Caco-2 (cell line): ENCODE data around the gene MYH7. TPM values are rescaled to one million over a fixed set of nuclear protein-coding genes. Genes with fewer than 3 reads are reported as not detected.

Experiments used
- BruUV-seq: library from RNA; stranded (reverse); fragments of 400-500 nt; replicated peaks from 2 replicates; lab custom pipeline; 2021; lab: Mats Ljungman, UMichigan
- CTCF ChIA-PET: fragments of 300-600 bp; sonication (Branson Sonifier 250); formaldehyde crosslinking; loops from one replicate; lab custom pipeline; 2022; ENCODE audit warnings: antibody characterized with exemption; lab: Charles Lee
- POLR2A ChIA-PET: fragments of 300-600 bp; sonication (Branson Sonifier 250); formaldehyde crosslinking; loops from one replicate; lab custom pipeline; 2022; ENCODE audit warnings: antibody characterized with exemption; lab: Charles Lee
- DNase-seq, 2 experiments: peaks; one replicate each; pipeline versions ENCODE4 v3.0.0 to v3.0.0-alpha.2; 2020 to 2022
- H3K27me3 ChIP-seq: replicated peaks from 2 replicates; pipeline ENCODE4 v1.6.0; 2011; ENCODE audit warnings: low read length; ENCODE audit not compliant: control insufficient read depth, insufficient read depth
- H3K36me3 ChIP-seq: 2 replicates; pipeline ENCODE4 v1.5.1; 2011; ENCODE audit warnings: low read length; ENCODE audit not compliant: control insufficient read depth, insufficient read depth
- H3K4me1 ChIP-seq: fragments of 250-450 bp; sonication (Bioruptor Pico); 2 replicates; pipeline ENCODE4 v1.5.1; 2020; ENCODE audit warnings: mild to moderate bottlenecking
- H3K4me3 ChIP-seq: 2 replicates; pipeline ENCODE4 v1.5.1; 2011; ENCODE audit warnings: low read depth, mild to moderate bottlenecking, control low read depth, low read length
- H3K9me3 ChIP-seq: fragments of 250-450 bp; sonication (Bioruptor Pico); 2 replicates; pipeline ENCODE4 v1.5.1; 2020; ENCODE audit warnings: mild to moderate bottlenecking, moderate library complexity
- H3K27ac Mint-ChIP-seq: one replicate; pipeline ENCODE4 v1.8.0; 2022; ENCODE audit warnings: mixed read lengths; ENCODE audit not compliant: unreplicated experiment
- H3K27me3 Mint-ChIP-seq: one replicate; pipeline ENCODE4 v1.8.0; 2022; ENCODE audit warnings: mixed read lengths; ENCODE audit not compliant: insufficient read depth, unreplicated experiment
- H3K36me3 Mint-ChIP-seq: one replicate; pipeline ENCODE4 v1.8.0; 2022; ENCODE audit warnings: mild to moderate bottlenecking, mixed read lengths; ENCODE audit not compliant: insufficient read depth, unreplicated experiment
- H3K4me1 Mint-ChIP-seq: one replicate; pipeline ENCODE4 v1.8.0; 2022; ENCODE audit warnings: low read depth, mixed read lengths; ENCODE audit not compliant: unreplicated experiment
- H3K4me3 Mint-ChIP-seq: one replicate; pipeline ENCODE4 v1.8.0; 2022; ENCODE audit warnings: mild to moderate bottlenecking, moderate library complexity, mixed read lengths; ENCODE audit not compliant: unreplicated experiment
- H3K9me3 Mint-ChIP-seq: one replicate; pipeline ENCODE4 v1.8.0; 2022; ENCODE audit warnings: mixed read lengths; ENCODE audit not compliant: unreplicated experiment
- CTCF ChIP-seq, 2 experiments: fragments of 200-600 bp in 1 of 2; IDR thresholded peaks; 1 replicate in 1 of 2; 2 replicates in 1 of 2; pipeline versions ENCODE4 v1.5.1 to v1.8.0; 2011 to 2022; ENCODE audit warnings: antibody characterized with exemption in 1 of 2, control low read depth in 1 of 2, inconsistent platforms in 1 of 2, low read depth in 1 of 2, low read length in 1 of 2, mild to moderate bottlenecking in 1 of 2, moderate library complexity in 1 of 2; ENCODE audit not compliant: insufficient read depth in 1 of 2, severe bottlenecking in 1 of 2, unreplicated experiment in 1 of 2
- intact Hi-C: fragments of 100-400 bp; cut with micrococcal nuclease; formaldehyde crosslinking; loops from one replicate; pipeline ENCODE4 v1.10.0; 2022; ENCODE audit not compliant: unreplicated experiment
- total RNA-seq: library from RNA; stranded (reverse); gene quantifications from 2 replicates; pipeline ENCODE4 v1.2.3, GENCODE V29; 2022

The MYH7 gene
- total RNA-seq, 1 experiment from 2014 or later: not detected

DNA sequence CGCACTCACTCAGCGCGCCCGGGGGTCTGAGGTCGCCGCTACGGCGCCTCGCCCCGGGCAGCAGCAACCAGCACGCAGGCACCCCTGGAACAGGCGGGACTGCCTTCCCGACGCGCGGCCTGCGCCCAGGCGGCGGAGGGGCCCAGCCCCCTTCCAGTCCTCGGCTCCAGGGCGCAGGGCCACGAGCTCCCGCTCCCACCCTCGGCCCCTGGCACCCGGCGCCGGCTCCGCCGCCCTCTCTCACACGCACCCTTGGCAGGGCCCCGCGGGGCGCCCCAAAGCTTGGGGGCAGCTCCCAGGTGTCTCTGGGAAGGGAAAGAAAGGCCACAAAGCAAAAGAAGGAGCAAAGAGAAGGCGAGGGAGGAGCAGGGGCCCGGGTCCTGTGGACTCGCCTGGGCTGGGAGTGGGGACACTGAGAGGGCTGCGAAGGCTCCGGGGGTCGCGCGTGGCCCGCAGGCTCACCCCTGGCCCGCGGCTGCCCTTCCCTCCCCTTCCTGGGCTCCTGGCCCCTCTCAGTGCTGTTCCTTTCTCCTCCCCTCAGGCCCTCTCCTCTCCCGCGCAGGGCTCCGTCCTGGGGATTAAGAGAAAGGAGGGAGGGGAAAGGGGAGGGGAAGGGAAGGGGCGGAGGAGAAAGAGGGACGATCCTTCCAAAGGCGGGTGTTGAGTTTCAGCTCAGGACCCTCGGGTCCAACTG is 69.6 kb downstream of the MYH7 start:
- no peak overlapping the region for H3K4me3 ChIP-seq
- Mint-ChIP-seq H3K4me3 (no peak overlapping the region), H3K27ac (no peak overlapping the region)

GRCh38 chr14:23365036-23365731 is 70.3 kb downstream of the MYH7 start, which contains the start of gene EFS:
TSS of gene EFS (minus strand) at chr14:23365172. CDS start at chr14:23365025, 147 bp downstream.
- Histone ChIP-seq H3K9me3 (no peaks in the 10 kb centered on the region), H3K4me3 (no peak within 1 kb of the TSS), H3K27me3 (no peaks in the 10 kb centered on the region), H3K36me3 (no peaks in the 10 kb centered on the region), H3K4me1 (no peaks in the 10 kb centered on the region)
- ChIA-PET POLR2A (no interaction called here), CTCF (no interaction called here)
- Mint-ChIP-seq H3K4me1 (no peaks in the 10 kb centered on the region), H3K4me3 (peak within 1 kb of the TSS; percentile 20), H3K9me3 (no peaks in the 10 kb centered on the region), H3K27ac (no peak within 1 kb of the TSS), H3K27me3 (no peaks in the 10 kb centered on the region), H3K36me3 (peaks cover 6% of the 10 kb centered on the region)
- no TSS peak for BruUV-seq
- no peak for DNase-seq
- intact Hi-C loops: no loop called here
- TF ChIP-seq CTCF (IDR thresholded peaks at IDR 0.05; ENCODE audit: insufficient read depth in 1 of 2, low read depth in 1 of 2, low read length in 1 of 2, severe bottlenecking in 1 of 2, unreplicated experiment in 1 of 2): no peak

More for the DNA sequence above, 69.6 kb downstream of the MYH7 start:
- intact Hi-C loops: no loop called here
- H3K36me3 Mint-ChIP-seq: peaks cover 6% of the 10 kb centered on the region
- H3K9me3 Mint-ChIP-seq: no peaks in the 10 kb centered on the region
- H3K9me3 ChIP-seq: no peaks in the 10 kb centered on the region
- TF ChIP-seq CTCF (IDR thresholded peaks at IDR 0.05; ENCODE audit: insufficient read depth in 1 of 2, low read depth in 1 of 2, low read length in 1 of 2, severe bottlenecking in 1 of 2, unreplicated experiment in 1 of 2): no peak
- H3K27me3 Mint-ChIP-seq: no peaks in the 10 kb centered on the region
- no peaks in the 10 kb centered on the region for H3K4me1 ChIP-seq
- no peaks in the 10 kb centered on the region for H3K27me3 ChIP-seq
- ChIA-PET POLR2A (no interaction called here), CTCF (no interaction called here)
- no peak for DNase-seq
- BruUV-seq: no TSS peak
- no peaks in the 10 kb centered on the region for H3K4me1 Mint-ChIP-seq
- H3K36me3 ChIP-seq: no peaks in the 10 kb centered on the region

DNA sequence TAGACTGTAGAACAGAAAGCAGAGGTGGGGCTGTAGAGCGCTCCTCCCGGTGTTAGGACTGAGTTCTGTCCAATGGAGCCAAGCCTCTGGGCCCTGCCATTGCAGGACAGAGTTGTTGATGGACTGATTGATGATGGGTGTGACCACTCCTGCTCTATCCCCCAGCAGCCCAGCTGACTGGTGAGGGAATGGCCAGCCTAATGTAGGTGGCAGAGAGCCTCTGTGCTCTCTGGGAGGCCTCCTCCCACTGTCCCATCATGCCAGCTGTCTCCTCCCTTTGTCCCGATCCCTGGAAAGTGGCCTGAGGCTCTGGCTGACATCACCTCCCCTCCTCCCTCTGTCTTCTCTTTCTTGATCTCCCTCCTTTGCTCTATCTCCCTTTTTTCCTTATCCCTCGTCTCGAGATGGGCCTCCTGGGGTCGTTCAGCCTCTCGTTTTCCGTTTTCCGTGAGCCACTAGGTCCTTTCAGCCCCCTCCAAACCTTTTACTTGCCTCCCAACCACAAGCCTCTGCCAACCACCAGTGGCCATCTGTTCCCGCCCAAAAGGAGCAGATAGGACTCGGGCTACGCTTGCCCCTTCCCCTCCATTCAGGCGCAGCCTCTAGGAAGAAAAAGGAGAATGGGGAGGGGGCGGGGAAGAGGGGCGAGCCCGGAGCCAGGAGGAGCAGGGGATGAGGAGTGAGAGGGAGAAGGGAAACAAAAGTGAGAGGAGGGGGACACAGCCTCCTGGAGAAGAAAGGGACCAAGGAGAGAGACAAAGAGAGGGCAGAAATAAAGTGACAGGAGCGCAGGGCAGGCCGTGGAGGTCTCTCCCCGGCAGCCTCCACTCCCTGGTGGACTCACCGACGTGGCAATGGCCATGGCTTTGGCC is 71.1 kb downstream of the MYH7 start:
- no peaks in the 10 kb centered on the region for H3K4me1 Mint-ChIP-seq
- no peak overlapping the region for H3K4me3 ChIP-seq
- CTCF ChIA-PET: no interaction called here
- TF ChIP-seq CTCF (IDR thresholded peaks at IDR 0.05; ENCODE audit: insufficient read depth in 1 of 2, low read depth in 1 of 2, low read length in 1 of 2, severe bottlenecking in 1 of 2, unreplicated experiment in 1 of 2): no peak
- H3K4me3 Mint-ChIP-seq: peak overlapping the region; percentile 20
- BruUV-seq: no TSS peak
- intact Hi-C loops: no loop called here
- no peaks in the 10 kb centered on the region for H3K9me3 ChIP-seq
- H3K4me1 ChIP-seq: no peaks in the 10 kb centered on the region
- POLR2A ChIA-PET: no interaction called here
- no peaks in the 10 kb centered on the region for H3K27me3 ChIP-seq
- peaks cover 6% of the 10 kb centered on the region for H3K36me3 Mint-ChIP-seq
- H3K27me3 Mint-ChIP-seq: no peaks in the 10 kb centered on the region
- no peaks in the 10 kb centered on the region for H3K36me3 ChIP-seq
- H3K9me3 Mint-ChIP-seq: no peaks in the 10 kb centered on the region
- peak in 1 of 2 experiments; percentile 23 for DNase-seq
- no peak overlapping the region for H3K27ac Mint-ChIP-seq
